ENCODE data around the gene IBTK.

DNA sequence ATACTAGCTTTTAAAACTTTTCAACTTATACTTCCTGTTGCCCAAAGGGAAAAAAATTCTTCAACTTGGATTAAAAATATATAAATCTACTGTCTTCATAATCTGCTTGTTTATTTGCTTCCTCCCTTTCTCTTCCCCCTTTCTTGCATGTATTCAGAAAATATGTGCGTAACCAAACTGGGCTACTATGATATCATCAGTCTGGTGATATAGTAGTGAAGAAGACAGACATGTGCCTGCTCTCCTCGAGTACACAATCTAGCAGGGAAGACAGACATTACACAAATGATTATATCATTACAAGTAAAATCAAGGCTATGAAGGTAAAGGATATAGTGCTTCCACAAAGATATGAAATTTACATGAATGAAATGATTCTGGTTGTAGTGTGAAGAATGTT lies 31.0 kb downstream of the IBTK start:
- TF ChIP-seq CTCF (IDR thresholded peaks at IDR 0.05; ENCODE audit: low read depth, low read length, poor library complexity, severe bottlenecking) (no peak), EZH2phosphoT487 (IDR thresholded peaks at IDR 0.05; ENCODE audit: borderline replicate concordance, low read length) (no peak)

Data from DOHH2 (cell line).